K562 (cell line): ENCODE measurements around the gene ADAT3. TPM values are rescaled to one million over a fixed set of nuclear protein-coding genes. Genes with fewer than 3 reads are reported as not detected.

Source experiments
- ATAC-seq: fragments of 200-7000 bp; cut with Tn5 transposase; 3 replicates; pipeline ENCODE4 v1.9.1; 2020; ENCODE audit warnings: moderate library complexity
- BruUV-seq: library from RNA; stranded (reverse); fragments of 400-500 nt; replicated peaks from 2 replicates; lab custom pipeline; 2021; lab: Mats Ljungman, UMichigan
- CTCF ChIA-PET: fragments of 300-600 bp; formaldehyde crosslinking; extraction: SDS; loops from one replicate; lab custom pipeline; 2021; ENCODE audit warnings: low intra/inter-chr PET ratio; lab: Yijun Ruan, JAX
- POLR2A ChIA-PET: fragments of 300-600, 350-650 bp; sonication (Branson Sonifier 250); formaldehyde crosslinking; extraction: SDS; loops from one replicate; lab custom pipeline; 2021; ENCODE audit warnings: antibody characterized with exemption, inconsistent platforms; lab: Yijun Ruan, JAX
- DNase-seq, 4 experiments: peaks; one replicate each; pipeline versions ENCODE4 v3.0.0 to v3.0.0-alpha.2; 2011 to 2018; ENCODE audit warnings: low spot score in 3 of 4, mixed read lengths in 3 of 4; ENCODE audit errors: extremely low read depth in 1 of 4
- FAIRE-seq: peaks from 2 replicates; lab custom pipeline; 2011; peaks lifted over from hg19 to GRCh38; lab: Jason Lieb, UNC
- H2AFZ ChIP-seq: 2 replicates; pipeline ENCODE4 v1.6.0; 2011; ENCODE audit warnings: low read depth, low read length, control low read depth, inconsistent platforms
- H3K27ac ChIP-seq: fragments of 200-600 bp; 3 replicates; pipeline ENCODE4 v1.8.0; 2011; ENCODE audit warnings: low read depth, mild to moderate bottlenecking, control low read depth, inconsistent platforms, low read length, moderate library complexity, mixed read lengths; ENCODE audit errors: extremely low read depth
- H3K27me3 ChIP-seq, 2 experiments: fragments of 300-600 bp in 1 of 2; 2 replicates in 1 of 2; 3 replicates in 1 of 2; pipeline versions ENCODE4 v1.6.0 to v1.8.0; 2011; ENCODE audit warnings: inconsistent platforms in 2 of 2, low read length in 2 of 2, mild to moderate bottlenecking in 1 of 2, mixed read lengths in 1 of 2, moderate library complexity in 1 of 2; ENCODE audit not compliant: control insufficient read depth in 2 of 2, insufficient read depth in 2 of 2
- H3K36me3 ChIP-seq: fragments of 300-600 bp; 3 replicates; pipeline ENCODE4 v1.8.0; 2011; ENCODE audit warnings: mild to moderate bottlenecking, low read length, inconsistent platforms; ENCODE audit not compliant: control insufficient read depth, insufficient read depth
- H3K4me1 ChIP-seq, 2 experiments: fragments of 200-600 bp in 1 of 2; replicated peaks in 1 of 2; 2 replicates in 1 of 2; 3 replicates in 1 of 2; pipeline versions ENCODE4 v1.5.1 to v1.8.0; 2011; ENCODE audit warnings: inconsistent platforms in 2 of 2, low read length in 2 of 2, mild to moderate bottlenecking in 1 of 2, mixed read lengths in 1 of 2, moderate library complexity in 1 of 2; ENCODE audit not compliant: control insufficient read depth in 2 of 2, insufficient read depth in 2 of 2
- H3K4me2 ChIP-seq: 2 replicates; pipeline ENCODE4 v1.6.1; 2011; ENCODE audit warnings: low read length, control low read depth, inconsistent platforms, mixed read lengths; ENCODE audit not compliant: insufficient read depth
- H3K4me3 ChIP-seq: fragments of 200-600 bp; sonication (generic), shearing (Covaris generic); 2 replicates; pipeline ENCODE4 v1.5.1; 2016; ENCODE audit warnings: control low read depth, inconsistent platforms
- H3K79me2 ChIP-seq: fragments of 200-600 bp; 3 replicates; pipeline ENCODE4 v1.8.0; 2011; ENCODE audit warnings: low read length, inconsistent platforms; ENCODE audit not compliant: control insufficient read depth, insufficient read depth
- H3K9ac ChIP-seq, 2 experiments: 2 replicates each; pipeline versions ENCODE4 v1.6.0 to v1.6.1; 2011; ENCODE audit warnings: low read depth in 2 of 2, low read length in 2 of 2, control low read depth in 1 of 2, inconsistent platforms in 1 of 2, mild to moderate bottlenecking in 1 of 2, mixed read lengths in 1 of 2; ENCODE audit not compliant: insufficient read depth in 1 of 2
- H3K9me1 ChIP-seq: one replicate; pipeline ENCODE4 v1.6.0; 2011; ENCODE audit warnings: inconsistent platforms, mild to moderate bottlenecking, low read length, moderate library complexity; ENCODE audit not compliant: control insufficient read depth, insufficient read depth
- H3K9me3 ChIP-seq: replicated peaks from 2 replicates; pipeline ENCODE4 v1.5.1; 2011; ENCODE audit warnings: low read depth, low read length, inconsistent platforms; ENCODE audit not compliant: control insufficient read depth, insufficient read depth
- H4K20me1 ChIP-seq: replicated peaks from 2 replicates; pipeline ENCODE4 v1.6.1; 2011; ENCODE audit warnings: low read length, inconsistent platforms, mixed read lengths; ENCODE audit not compliant: control insufficient read depth, insufficient read depth
- ARHGAP35 ChIP-seq: fragments of 450-650 bp; IDR thresholded peaks from 2 replicates; pipeline ENCODE4 v1.6.1; 2018; ENCODE audit not compliant: partially characterized antibody
- CREB3 ChIP-seq: fragments of 450-650 bp; conservative IDR thresholded peaks from 2 replicates; pipeline ENCODE4 v1.6.1; 2016; ENCODE audit warnings: missing genetic modification characterization, low read depth, mild to moderate bottlenecking, missing compliant biosample characterization, moderate library complexity
- E2F4 ChIP-seq: sonication (generic); formaldehyde crosslinking; IDR thresholded peaks from 2 replicates; pipeline ENCODE4 v1.8.0; 2022; ENCODE audit warnings: mild to moderate bottlenecking, low read depth, missing genetic modification reagents
- KDM5B ChIP-seq: fragments of 200-600 bp; sonication (generic); IDR thresholded peaks from 2 replicates; pipeline ENCODE4 v1.6.1; 2012; ENCODE audit warnings: low read depth, mild to moderate bottlenecking, moderate library complexity, low read length, control low read depth, inconsistent platforms; ENCODE audit not compliant: insufficient replicate concordance
- MEIS2 ChIP-seq: fragments of 450-650 bp; IDR thresholded peaks from 2 replicates; pipeline ENCODE4 v1.6.1; 2014; ENCODE audit warnings: mild to moderate bottlenecking; ENCODE audit not compliant: partially characterized antibody
- MITF ChIP-seq: IDR thresholded peaks from 2 replicates; pipeline ENCODE4 v1.6.1; 2014; ENCODE audit warnings: antibody characterized with exemption
- NR2C2 ChIP-seq, 2 experiments: fragments of 200-800 bp in 1 of 2; sonication (Bioruptor generic) in 1 of 2; sonication (generic) in 1 of 2; formaldehyde crosslinking in 1 of 2; IDR thresholded peaks; 2 replicates each; pipeline versions ENCODE4 v1.6.1 to v1.8.0; 2016 to 2022; ENCODE audit warnings: mild to moderate bottlenecking in 1 of 2, missing compliant biosample characterization in 1 of 2, missing genetic modification characterization in 1 of 2, missing genetic modification reagents in 1 of 2
- RFX5 ChIP-seq: IDR thresholded peaks from 2 replicates; pipeline ENCODE4 v1.6.1; 2011; ENCODE audit warnings: low read depth, mild to moderate bottlenecking, improper control_type of control experiment, low read length
- SUPT5H ChIP-seq: fragments of 450-650 bp; IDR thresholded peaks from 2 replicates; pipeline ENCODE4 v1.6.1; 2016
- ZFPM2 ChIP-seq: fragments of 250-450 bp; sonication (Bioruptor Pico); IDR thresholded peaks from 2 replicates; pipeline ENCODE4 v1.5.1; 2022; ENCODE audit warnings: mild to moderate bottlenecking
- WGBS: fragments of 100-300 bp; shearing (Covaris generic); methylation state at CpG from one replicate; pipeline ENCODE4 v1.1.6; 2016; ENCODE audit warnings: low coverage, mixed read lengths; ENCODE audit not compliant: insufficient coverage; ENCODE audit errors: missing lambda C conversion rate; 5-methylcytosine and 5-hydroxymethylcytosine counted together
- in situ Hi-C: fragments of 300-500 bp; cut with MboI; formaldehyde crosslinking; loops from 4 replicates; pipeline ENCODE4 v1.15.0; 2018; ENCODE audit warnings: inconsistent platforms, mixed read lengths
- intact Hi-C: fragments of 100-400 bp; cut with micrococcal nuclease; formaldehyde crosslinking; loops from 2 replicates; pipeline ENCODE4 v1.14.2; 2022
- polyA plus RNA-seq, 8 experiments: library from polyadenylated mRNA; depleted of rRNA in 4 of 8; stranded (reverse) in 5 of 8; unstranded in 3 of 8; fragments of >200 nt; fragmentation: Nextera tagmentation in 2 of 8; fragmentation: Illumina TruSeq in 1 of 8; extraction: Ambion mirVana in 2 of 8; extraction: Trizol in 1 of 8; gene quantifications; 2 replicates each; pipeline versions ENCODE4 v1.2.1 to v1.2.3, GENCODE V29; 2011 to 2014; ENCODE audit warnings: inconsistent platforms in 1 of 8, missing spikeins in 1 of 8
- total RNA-seq, 7 experiments: library from RNA; depleted of rRNA in 6 of 7; stranded (reverse); fragments of >200 nt in 6 of 7; fragmentation: Illumina TruSeq in 2 of 7; extraction: Trizol in 2 of 7; gene quantifications; 2 replicates each; pipeline versions ENCODE4 v1.2.1 to v1.2.3, GENCODE V29; 2011 to 2021; ENCODE audit warnings: low replicate concordance in 1 of 7

Gene ADAT3
- total and polyA plus RNA-seq, 9 of the 15 experiments (the other 6 are each of a cell fraction or from before 2014, with no cell fraction given): 0.67 to 15.6 (median 7.8) TPM; not detected in 4

GRCh38 chr19:1952635-1953034 lies 47.4 kb downstream of the ADAT3 start:
- Histone ChIP-seq H3K27ac (no peak overlapping the region), H3K36me3 (peaks cover 47% of the 10 kb centered on the region; the same call in 2 of the 3 replicates), H3K79me2 (peaks cover 89% of the 10 kb centered on the region), H2AFZ (no peak overlapping the region), H4K20me1 (peaks cover 20% of the 10 kb centered on the region), H3K4me2 (no peak overlapping the region), H3K9me1 (no peaks in the 10 kb centered on the region), H3K9ac (no peak overlapping the region), H3K4me3 (no peak overlapping the region), H3K27me3 (no peaks in the 10 kb centered on the region), H3K4me1 (peaks cover 0 to 70% of the 10 kb centered on the region in 2 experiments; a peak in 2 of 5 replicates), H3K9me3 (no peaks in the 10 kb centered on the region)
- no peak for DNase-seq
- intact Hi-C loops (no loop called here), in situ Hi-C loops (no loop called here)
- no TSS peak for BruUV-seq
- 91% methylated on average over 19 of the region's 21 CpGs for WGBS
- ATAC-seq: no peak
- TF ChIP-seq E2F4 (CRISPR knock-in tag) (no peak), CREB3 (tag) (no peak), ZFPM2 (no peak), ARHGAP35 (no peak), RFX5 (no peak), MEIS2 (no peak), KDM5B (no peak), MITF (no peak), SUPT5H (no peak), NR2C2 (CRISPR knock-in tag; IDR thresholded peaks at IDR 0.05) (no peak), NR2C2 (tag; IDR thresholded peaks at IDR 0.05) (no peak)
- CTCF ChIA-PET: no interaction called here
- POLR2A ChIA-PET: no interaction called here
- FAIRE-seq: no peak
